Osteocyte (in vitro differentiated cells): ENCODE results near the gene ARHGAP10. TPM values are rescaled to one million over a fixed set of nuclear protein-coding genes. Genes with fewer than 3 reads are reported as not detected.
A peak's percentile ranks its signal among the peaks of the same experiment; 100 is the strongest.

ENCODE experiments used
- DNase-seq: peaks from one replicate; pipeline ENCODE4 v3.0.0; 2021; ENCODE audit warnings: mixed read lengths; ENCODE audit not compliant: unreplicated experiment; ENCODE audit errors: extremely low spot score
- H3K27ac Mint-ChIP-seq: one replicate; pipeline ENCODE4 v1.8.0; 2021; ENCODE audit warnings: mild to moderate bottlenecking, mixed read lengths; ENCODE audit not compliant: unreplicated experiment
- H3K27me3 Mint-ChIP-seq: one replicate; pipeline ENCODE4 v1.8.0; 2021; ENCODE audit warnings: mixed read lengths; ENCODE audit not compliant: unreplicated experiment
- H3K36me3 Mint-ChIP-seq: one replicate; pipeline ENCODE4 v1.8.0; 2021; ENCODE audit warnings: mixed read lengths; ENCODE audit not compliant: unreplicated experiment
- H3K4me1 Mint-ChIP-seq: one replicate; pipeline ENCODE4 v1.8.0; 2021; ENCODE audit warnings: mixed read lengths; ENCODE audit not compliant: unreplicated experiment
- H3K4me3 Mint-ChIP-seq: one replicate; pipeline ENCODE4 v1.8.0; 2021; ENCODE audit warnings: mild to moderate bottlenecking, moderate library complexity, mixed read lengths; ENCODE audit not compliant: unreplicated experiment
- H3K9me3 Mint-ChIP-seq: one replicate; pipeline ENCODE4 v1.8.0; 2021; ENCODE audit warnings: mixed read lengths; ENCODE audit not compliant: unreplicated experiment
- total RNA-seq: library from RNA; stranded (reverse); gene quantifications from 2 replicates; pipeline ENCODE4 v1.2.1, GENCODE V29; 2021
- TF ChIP-seq, protein P1 (sequence below): fragments of 200-600 bp; sonication (generic); IDR thresholded peaks from 2 replicates; pipeline ENCODE4 v1.5.0; 2021; ENCODE audit warnings: antibody characterized with exemption, mild to moderate bottlenecking, moderate library complexity

Gene ARHGAP10
- total RNA-seq, 1 donor from 2014 or later, result 121 TPM

DNA sequence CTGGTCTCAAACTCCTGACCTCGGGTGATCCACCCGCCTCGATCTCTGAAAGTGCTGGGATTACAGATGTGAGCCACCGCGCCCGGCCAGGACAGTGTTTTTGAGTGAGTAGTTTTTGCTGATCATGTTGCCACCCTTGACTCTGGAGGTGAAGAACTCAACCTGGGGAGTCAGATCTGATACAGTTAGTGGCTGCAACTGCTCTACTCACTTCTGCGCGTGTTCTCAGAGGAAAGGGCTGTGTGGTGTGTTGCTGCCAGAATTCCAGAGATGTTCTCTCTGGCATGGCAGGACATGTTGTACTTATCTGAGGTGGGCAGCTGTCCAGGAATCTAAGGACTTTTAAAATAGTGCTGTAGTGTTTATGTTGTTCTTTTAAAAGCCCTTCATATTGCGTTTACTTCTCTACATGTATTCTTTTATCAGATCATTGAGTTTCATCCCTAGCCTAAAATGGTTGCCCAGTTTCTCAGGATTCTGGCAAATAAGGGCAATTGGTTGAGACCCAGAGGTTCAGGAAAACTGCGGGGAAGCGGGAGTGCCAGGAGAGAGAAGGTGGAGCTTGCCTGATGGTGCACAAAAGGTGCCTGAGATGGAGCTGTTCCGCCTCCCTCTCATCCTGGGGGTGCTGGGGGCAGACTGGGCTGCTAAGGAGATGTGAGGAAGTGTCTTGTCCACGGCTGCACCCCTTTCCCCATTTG lies 97.7 kb downstream of the ARHGAP10 start:
- no peaks in the 10 kb centered on the region for H3K9me3 Mint-ChIP-seq
- H3K4me3 Mint-ChIP-seq, result peak overlapping the region; percentile 52
- TF ChIP-seq, protein P1, sequence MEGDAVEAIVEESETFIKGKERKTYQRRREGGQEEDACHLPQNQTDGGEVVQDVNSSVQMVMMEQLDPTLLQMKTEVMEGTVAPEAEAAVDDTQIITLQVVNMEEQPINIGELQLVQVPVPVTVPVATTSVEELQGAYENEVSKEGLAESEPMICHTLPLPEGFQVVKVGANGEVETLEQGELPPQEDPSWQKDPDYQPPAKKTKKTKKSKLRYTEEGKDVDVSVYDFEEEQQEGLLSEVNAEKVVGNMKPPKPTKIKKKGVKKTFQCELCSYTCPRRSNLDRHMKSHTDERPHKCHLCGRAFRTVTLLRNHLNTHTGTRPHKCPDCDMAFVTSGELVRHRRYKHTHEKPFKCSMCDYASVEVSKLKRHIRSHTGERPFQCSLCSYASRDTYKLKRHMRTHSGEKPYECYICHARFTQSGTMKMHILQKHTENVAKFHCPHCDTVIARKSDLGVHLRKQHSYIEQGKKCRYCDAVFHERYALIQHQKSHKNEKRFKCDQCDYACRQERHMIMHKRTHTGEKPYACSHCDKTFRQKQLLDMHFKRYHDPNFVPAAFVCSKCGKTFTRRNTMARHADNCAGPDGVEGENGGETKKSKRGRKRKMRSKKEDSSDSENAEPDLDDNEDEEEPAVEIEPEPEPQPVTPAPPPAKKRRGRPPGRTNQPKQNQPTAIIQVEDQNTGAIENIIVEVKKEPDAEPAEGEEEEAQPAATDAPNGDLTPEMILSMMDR, result no peak
- peaks cover 48% of the 10 kb centered on the region for H3K36me3 Mint-ChIP-seq
- H3K27ac Mint-ChIP-seq, result peak overlapping the region; percentile 94
- no peak for DNase-seq
- no peaks in the 10 kb centered on the region for H3K27me3 Mint-ChIP-seq
- peaks cover 84% of the 10 kb centered on the region for H3K4me1 Mint-ChIP-seq

DNA sequence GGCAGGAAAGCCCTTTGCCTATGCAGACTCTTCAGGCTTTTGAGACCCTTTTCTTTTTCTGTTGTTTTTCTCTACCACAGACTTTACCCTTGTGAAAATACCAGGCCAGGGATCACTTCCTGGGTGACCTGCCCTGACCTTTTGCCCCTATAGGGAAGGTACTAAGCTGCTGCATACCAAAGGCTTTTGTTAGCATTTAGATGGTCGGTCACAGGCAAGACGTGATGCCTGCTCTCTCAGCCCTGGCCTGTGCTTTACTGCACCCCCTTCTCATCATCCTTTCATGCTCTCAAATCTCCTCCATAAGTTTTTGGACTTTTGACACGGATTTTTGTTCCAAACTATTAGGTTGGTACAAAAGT lies 98.2 kb downstream of the ARHGAP10 start:
- Mint-ChIP-seq H3K4me3 (no peak overlapping the region), H3K27me3 (no peaks in the 10 kb centered on the region), H3K9me3 (no peaks in the 10 kb centered on the region), H3K27ac (peak overlapping the region; percentile 94), H3K36me3 (peaks cover 45% of the 10 kb centered on the region), H3K4me1 (peaks cover 89% of the 10 kb centered on the region)
- TF ChIP-seq, protein P1, result no peak
- no peak for DNase-seq

DNA sequence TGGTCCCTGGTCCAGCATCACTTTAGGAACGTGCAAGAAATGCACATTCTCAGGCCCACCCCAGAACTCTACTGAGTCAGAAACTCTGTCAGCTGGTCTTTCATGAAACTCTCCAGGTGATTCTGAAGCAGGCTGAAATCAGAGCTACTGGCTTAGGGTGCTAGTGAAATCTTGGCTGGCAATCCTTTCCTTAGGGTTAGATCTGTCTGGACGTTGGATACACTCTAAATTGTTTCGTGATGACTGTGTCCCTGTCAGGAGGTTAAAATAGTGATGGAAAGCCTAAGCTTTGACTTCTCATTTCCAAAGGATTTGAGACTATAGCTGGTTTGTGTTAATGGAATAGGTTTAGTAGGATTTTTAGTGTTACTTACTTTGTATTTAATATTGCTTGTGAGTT lies 99.1 kb downstream of the ARHGAP10 start:
- TF ChIP-seq, protein P1, result no peak
- Mint-ChIP-seq H3K27me3 (no peaks in the 10 kb centered on the region), H3K9me3 (no peaks in the 10 kb centered on the region), H3K4me1 (peaks cover 91% of the 10 kb centered on the region), H3K27ac (peak overlapping the region; percentile 94), H3K36me3 (peaks cover 37% of the 10 kb centered on the region), H3K4me3 (no peak overlapping the region)
- DNase-seq, result no peak

DNA sequence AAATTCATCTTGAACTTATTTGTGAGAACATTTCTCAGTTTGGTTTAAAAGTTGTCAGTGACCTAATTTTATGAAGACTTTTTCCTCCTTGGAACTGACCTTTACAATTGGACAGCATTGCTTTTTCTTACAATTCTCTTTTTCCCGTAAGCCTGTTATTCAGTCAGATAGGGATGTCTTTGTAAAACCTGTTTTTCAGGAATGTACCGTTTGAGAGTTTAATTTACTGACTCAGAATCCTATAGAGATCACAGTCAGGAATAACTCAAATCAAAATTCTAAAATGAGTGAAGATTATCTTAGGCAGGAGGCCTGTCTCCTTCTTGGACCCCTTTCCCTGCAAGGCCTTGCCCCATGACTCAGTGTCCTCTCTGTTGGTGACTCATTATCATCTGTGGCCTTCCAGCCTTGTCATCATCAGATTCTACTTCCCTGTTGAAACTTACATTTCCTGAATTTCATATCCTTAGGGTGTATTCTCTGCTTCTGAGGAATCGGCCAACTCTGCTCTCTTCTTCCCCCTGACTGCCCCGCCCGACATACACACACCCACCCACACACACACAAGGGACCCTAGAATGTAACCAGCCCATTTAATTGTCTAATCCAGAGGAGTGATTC lies 99.8 kb downstream of the ARHGAP10 start:
- TF ChIP-seq, protein P1, result no peak
- H3K27me3 Mint-ChIP-seq, result no peaks in the 10 kb centered on the region
- H3K4me1 Mint-ChIP-seq, result peaks cover 91% of the 10 kb centered on the region
- peak overlapping the region; percentile 5 for H3K4me3 Mint-ChIP-seq
- H3K27ac Mint-ChIP-seq, result peak overlapping the region; percentile 94
- no peak for DNase-seq
- H3K9me3 Mint-ChIP-seq, result no peaks in the 10 kb centered on the region
- H3K36me3 Mint-ChIP-seq, result peaks cover 30% of the 10 kb centered on the region

DNA sequence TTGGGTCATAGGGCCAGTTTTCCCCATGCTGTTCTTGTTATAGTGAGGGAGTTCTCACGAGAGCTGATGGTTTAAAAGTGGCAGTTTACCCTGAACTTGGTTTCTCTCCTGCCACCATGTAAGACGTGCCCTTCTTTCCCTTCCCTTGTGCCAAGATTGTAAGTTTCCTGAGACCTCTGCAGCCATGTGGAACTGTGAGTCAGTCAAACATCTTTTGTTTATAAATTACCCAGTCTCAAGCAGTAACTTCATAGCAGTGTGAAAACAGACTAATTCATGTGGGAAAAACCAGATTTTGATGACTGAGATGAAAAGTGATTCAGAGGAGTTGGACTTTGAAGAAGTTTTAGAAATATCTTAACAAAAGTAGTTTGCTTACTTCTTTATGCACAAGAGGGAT lies 101.4 kb downstream of the ARHGAP10 start:
- H3K4me1 Mint-ChIP-seq, result peaks cover 88% of the 10 kb centered on the region
- peak overlapping the region; percentile 72 for H3K27ac Mint-ChIP-seq
- peaks cover 21% of the 10 kb centered on the region for H3K36me3 Mint-ChIP-seq
- H3K9me3 Mint-ChIP-seq, result no peaks in the 10 kb centered on the region
- H3K4me3 Mint-ChIP-seq, result no peak overlapping the region
- TF ChIP-seq, protein P1, result no peak
- no peaks in the 10 kb centered on the region for H3K27me3 Mint-ChIP-seq
- no peak for DNase-seq
